Motor neuron (in vitro differentiated cells): ENCODE results near the gene SLC9A8. TPM values are rescaled to one million over a fixed set of nuclear protein-coding genes. Genes with fewer than 3 reads are reported as not detected.
A peak's percentile ranks its signal among the peaks of the same experiment; 100 is the strongest.
"Not testable (repeated sequence)": the region's sequence is repeated elsewhere in the genome, so short reads cannot be mapped to it uniquely, and the experiment has no call there.

Source experiments
- ATAC-seq, 8 experiments: fragments of 200-7000 bp; cut with Tn5 transposase; replicated peaks in 6 of 8; 2 replicates each; pipeline ENCODE4 v1.8.0; 2021; ENCODE audit warnings: mild to moderate bottlenecking in 8 of 8, moderate library complexity in 8 of 8
- H3K27ac ChIP-seq, 2 donors: fragments of 250-450 bp; sonication (Bioruptor Pico); 2 replicates each; pipeline ENCODE4 v1.9.0; 2021; ENCODE audit warnings: antibody characterized with exemption in 2 of 2, mild to moderate bottlenecking in 2 of 2, moderate library complexity in 1 of 2
- H3K4me1 ChIP-seq, 2 donors: fragments of 250-450 bp; sonication (Bioruptor Pico); replicated peaks in 1 of 2; 2 replicates each; pipeline ENCODE4 v1.6.1; 2021; ENCODE audit warnings: antibody characterized with exemption in 2 of 2, mild to moderate bottlenecking in 2 of 2, moderate library complexity in 1 of 2
- H3K4me3 ChIP-seq, 5 donors: fragments of 250-450 bp; sonication (Bioruptor Pico); 2 replicates each; pipeline ENCODE4 v1.9.0; 2021; ENCODE audit warnings: antibody characterized with exemption in 5 of 5, mild to moderate bottlenecking in 5 of 5, moderate library complexity in 4 of 5
- WGBS, 10 experiments: fragments of 450-650 bp; shearing (Covaris generic); methylation state at CpG; one replicate each; pipeline ENCODE4 v1.0.0; 2022; 5-methylcytosine and 5-hydroxymethylcytosine counted together
- in situ Hi-C, 9 experiments: fragments of 400-800 bp; cut with MboI; loops; one replicate each; pipeline ENCODE4 v1.15.0; 2021; ENCODE audit warnings: low sequenced_read_pairs in 9 of 9, low pct_unique_long_range_greater_than_20kb in 2 of 9; ENCODE audit not compliant: unreplicated experiment in 9 of 9
- total RNA-seq, 8 experiments: library from RNA; unstranded; fragments of 300-600 nt; gene quantifications; 2 replicates each; pipeline versions ENCODE4 v1.2.3 to v1.2.4, GENCODE V29; 2022

SLC9A8 gene
- total RNA-seq, 8 experiments from 2014 or later: 3.7 to 15.5 (median 7.1) TPM

DNA sequence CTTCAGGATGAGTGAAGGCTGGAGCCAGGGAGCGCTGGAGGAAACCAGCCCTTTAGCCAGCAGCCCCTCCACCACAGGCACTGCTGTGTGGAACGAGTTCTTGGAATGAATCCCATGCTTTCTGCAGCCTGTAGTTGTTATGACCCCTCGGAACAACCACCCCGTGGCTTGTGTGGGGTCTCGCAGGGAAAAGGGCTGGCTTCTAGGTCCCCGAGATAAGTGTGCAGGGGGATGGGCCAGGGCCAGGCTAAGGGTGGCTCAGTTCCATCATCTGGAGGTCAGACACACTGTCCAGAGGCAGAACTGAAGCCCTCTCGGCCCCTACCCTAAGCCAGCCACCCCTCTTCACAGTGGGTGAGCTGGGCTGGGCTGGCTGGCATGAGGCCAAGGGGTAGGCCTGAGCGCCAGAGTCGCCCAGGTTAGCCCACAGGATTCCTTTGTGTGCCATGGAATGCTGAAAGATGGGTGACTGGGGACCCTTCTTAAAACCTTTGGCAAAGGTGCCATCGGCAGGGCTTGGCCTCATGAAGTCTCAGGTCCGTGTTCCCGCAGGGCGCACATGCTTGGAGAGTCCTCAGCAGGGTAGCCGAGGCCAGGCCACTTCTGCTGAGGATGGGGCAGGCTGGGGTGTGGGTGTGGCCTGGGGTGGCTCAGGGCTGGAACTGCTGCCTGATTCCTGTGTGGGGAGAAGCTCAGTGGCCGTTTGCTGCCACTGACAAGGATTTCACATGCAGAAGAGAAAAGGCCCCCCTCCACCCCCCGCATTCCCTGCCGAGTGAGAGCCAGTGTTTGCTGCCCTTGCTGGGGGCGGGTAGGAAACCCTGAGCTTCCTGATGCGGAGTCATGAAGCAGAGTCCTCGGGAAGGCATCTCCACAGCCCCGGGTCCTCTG is 78.1 kb downstream of the SLC9A8 start:
- Histone ChIP-seq H3K4me3 (no peak overlapping the region), H3K4me1 (peaks cover 44 to 56% of the 10 kb centered on the region in 2 donors), H3K27ac (peak overlapping the region; percentile 36 to 43)
- 20 to 100% (median 65%) methylated on average over 1 to 5 of the region's 21 CpGs; no CpG with 5 or more reads in 2 of the 10 experiments for WGBS, 10 experiments
- peak in 5 of 8 experiments; percentile 68 to 84 (median 81) for ATAC-seq
- in situ Hi-C loops: loop anchor here in 5 of 9 experiments (25.0 kb wide), 2 partner anchors 278 to 553 kb away; no protein-coding TSS in a partner anchor

DNA sequence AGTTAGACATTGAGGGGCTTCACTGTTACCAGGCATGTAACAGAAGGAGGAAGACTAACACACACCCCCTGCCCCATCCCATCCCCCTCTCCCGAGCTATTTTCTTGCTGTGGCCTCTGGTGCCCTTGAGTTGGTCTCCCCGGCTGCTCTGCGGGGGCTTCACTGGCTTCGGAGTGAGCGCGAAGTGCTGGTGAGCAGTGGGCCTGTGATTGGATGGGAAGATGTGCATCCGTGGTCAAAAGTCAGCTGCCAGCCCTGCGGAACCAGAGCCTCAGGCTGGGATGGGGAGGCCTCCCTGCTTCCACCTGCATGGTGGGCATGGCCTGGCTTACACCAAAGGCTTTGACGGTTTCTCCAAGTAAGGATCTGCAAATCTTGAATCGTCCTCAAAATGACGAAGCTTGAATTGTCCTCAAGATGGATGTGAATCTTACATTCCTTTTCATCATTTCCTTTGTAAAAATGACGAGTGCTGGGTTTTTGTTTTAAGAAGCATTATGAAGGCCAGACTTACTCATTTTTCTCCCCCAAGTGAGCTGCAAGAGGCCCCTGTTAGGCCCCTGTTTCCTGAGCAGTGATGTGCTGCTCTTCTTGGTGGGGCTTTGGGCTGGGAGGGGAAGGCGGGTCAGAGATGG is 79.0 kb downstream of the SLC9A8 start:
- in situ Hi-C loops: loop anchor here in 5 of 9 experiments (25.0 kb wide), 2 partner anchors 279 to 554 kb away; no protein-coding TSS in a partner anchor
- peak in 2 of 8 experiments; percentile 1 to 2 for ATAC-seq
- WGBS, 10 experiments: 40 to 100% (median 73%) methylated on average over 1 to 4 of the region's 13 CpGs; no CpG with 5 or more reads in 4 of the 10 experiments

DNA sequence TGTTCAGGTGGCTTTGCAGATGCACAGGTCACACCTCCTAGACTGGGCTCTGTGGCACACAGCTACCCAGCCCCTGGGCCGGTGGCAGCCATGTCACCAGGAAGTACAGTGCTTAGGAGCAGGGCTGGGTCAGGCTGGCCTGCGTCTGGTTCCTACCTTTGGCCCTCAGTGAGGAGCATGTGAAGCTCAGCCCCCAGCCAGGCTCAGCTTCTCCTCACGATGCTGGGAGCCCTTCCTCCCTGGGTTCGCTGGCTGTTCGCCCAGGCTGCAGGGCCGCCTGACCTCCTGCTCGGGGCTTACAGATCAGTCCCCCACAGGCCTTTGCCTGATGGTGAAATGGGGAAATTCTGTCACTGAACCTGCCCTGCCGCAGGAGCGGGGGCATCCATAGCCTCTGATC is 79.6 kb downstream of the SLC9A8 start:
- Histone ChIP-seq H3K4me3 (no peak overlapping the region), H3K27ac (peak overlapping the region in 1 of 2 donors; percentile 37), H3K4me1 (peaks cover 44 to 51% of the 10 kb centered on the region in 2 donors)
- no peak for ATAC-seq
- WGBS, 10 experiments: 67 to 87% (median 80%) methylated on average over 1 to 3 of the region's 9 CpGs; no CpG with 5 or more reads in 7 of the 10 experiments
- in situ Hi-C loops: loop anchor here in 5 of 9 experiments (25.0 kb wide), 2 partner anchors 280 to 555 kb away; no protein-coding TSS in a partner anchor

More for the DNA sequence above, 79.0 kb downstream of the SLC9A8 start:
- H3K27ac ChIP-seq: peak overlapping the region; percentile 36 to 43
- peaks cover 44 to 56% of the 10 kb centered on the region in 2 donors for H3K4me1 ChIP-seq
- H3K4me3 ChIP-seq: no peak overlapping the region

DNA sequence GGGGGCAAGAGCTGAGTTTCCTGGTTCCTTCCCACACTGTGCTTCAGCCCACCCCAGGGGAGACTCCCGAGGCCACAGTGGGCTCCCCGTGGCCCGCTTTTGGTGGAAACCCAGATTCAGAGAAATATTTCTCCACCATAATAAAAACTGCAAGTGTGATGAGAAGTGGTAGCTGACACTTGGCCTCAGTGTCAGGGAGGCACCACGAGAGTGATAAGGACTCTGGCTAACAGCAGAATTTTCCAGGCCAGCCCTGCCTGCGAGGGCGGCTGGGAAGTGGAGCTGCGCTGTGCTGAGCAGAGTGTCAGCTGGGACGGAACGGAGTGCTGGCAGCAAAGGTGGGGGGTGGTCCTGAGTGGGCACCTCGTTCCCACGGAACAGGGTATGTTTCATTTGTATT is 80.2 kb downstream of the SLC9A8 start:
- 20 to 95% (median 91%) methylated on average over 1 to 11 of the region's 11 CpGs; no CpG with 5 or more reads in 3 of the 10 experiments for WGBS, 10 experiments
- no peak overlapping the region for H3K4me3 ChIP-seq
- in situ Hi-C loops: loop anchor here in 5 of 9 experiments (25.0 kb wide), 2 partner anchors 281 to 556 kb away; no protein-coding TSS in a partner anchor
- peaks cover 42 to 46% of the 10 kb centered on the region in 2 donors for H3K4me1 ChIP-seq
- ATAC-seq: peak in 2 of 8 experiments; percentile 19 to 22
- no peak overlapping the region for H3K27ac ChIP-seq

DNA sequence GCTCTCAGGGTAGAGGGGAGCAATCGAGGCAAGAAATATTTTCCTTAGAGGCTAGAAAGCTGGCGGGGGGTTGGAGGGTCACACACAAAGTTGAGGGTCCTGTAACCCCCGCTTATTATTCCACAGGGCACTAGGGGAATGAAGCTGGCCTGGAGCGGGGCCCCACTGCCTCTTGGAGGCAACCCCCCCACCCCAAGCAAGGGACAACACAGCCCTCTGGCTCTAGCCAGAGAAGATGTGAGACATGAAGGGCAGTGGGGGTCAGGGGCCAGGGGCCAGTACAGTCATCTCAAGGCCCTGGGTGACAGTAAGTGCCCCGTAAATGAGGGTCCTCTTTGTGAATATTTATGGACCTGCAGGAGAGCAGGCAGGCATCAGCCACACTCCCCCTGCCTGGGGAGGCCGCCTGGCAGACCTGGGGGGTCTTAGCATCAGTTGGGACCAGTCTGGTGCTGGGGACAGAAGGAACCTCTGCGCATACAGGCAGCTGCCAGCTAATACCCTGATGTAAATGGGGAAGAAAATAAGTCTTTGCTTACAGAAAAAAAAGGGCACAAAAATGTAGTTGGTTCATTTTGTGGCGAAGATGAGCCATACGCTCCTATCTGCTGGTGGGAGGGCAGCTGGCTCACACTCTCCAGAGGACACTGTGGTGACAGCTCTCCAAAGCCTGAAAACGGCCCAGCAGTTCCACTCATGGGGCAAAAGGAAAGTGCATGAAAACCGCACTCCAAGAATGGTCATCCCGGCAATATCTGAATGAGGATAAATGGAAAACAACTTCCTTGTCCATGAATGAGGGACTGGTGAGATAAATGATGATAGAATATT is 80.8 kb downstream of the SLC9A8 start:
- ATAC-seq: no peak
- in situ Hi-C loops: loop anchor here in 5 of 9 experiments (25.0 kb wide), 2 partner anchors 281 to 556 kb away; no protein-coding TSS in a partner anchor
- H3K27ac ChIP-seq: no peak overlapping the region
- H3K4me3 ChIP-seq: no peak overlapping the region
- 36 to 90% (median 70%) methylated on average over 2 to 9 of the region's 12 CpGs; no CpG with 5 or more reads in 1 of the 10 experiments for WGBS, 10 experiments
- peaks cover 38 to 42% of the 10 kb centered on the region in 2 donors for H3K4me1 ChIP-seq

DNA sequence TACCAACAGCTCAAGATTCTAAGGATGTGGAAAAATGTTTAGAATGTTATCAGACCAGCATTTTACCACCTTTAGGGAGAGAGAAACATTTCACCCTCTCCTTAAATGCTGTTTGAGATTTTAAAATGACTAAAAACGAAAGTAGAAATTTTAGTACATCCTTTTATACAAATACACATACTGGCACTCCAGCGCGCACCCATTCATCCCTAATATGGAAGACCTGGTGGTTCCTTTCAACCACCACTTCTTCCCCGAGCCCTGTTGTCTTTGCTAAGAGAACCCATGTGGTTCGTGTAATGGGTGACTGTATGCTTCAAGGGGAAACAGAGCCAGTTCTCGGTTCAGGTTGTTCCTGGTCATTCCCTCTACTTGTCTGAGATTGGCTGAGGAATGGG is 81.4 kb downstream of the SLC9A8 start:
- WGBS, 10 experiments: 43 to 92% (median 84%) methylated on average over 3 to 6 of the region's 6 CpGs; no CpG with 5 or more reads in 2 of the 10 experiments
- Histone ChIP-seq H3K27ac (no peak overlapping the region), H3K4me1 (peaks cover 33 to 37% of the 10 kb centered on the region in 2 donors), H3K4me3 (no peak overlapping the region)
- in situ Hi-C loops: loop anchor here in 5 of 9 experiments (25.0 kb wide), 2 partner anchors 282 to 557 kb away; no protein-coding TSS in a partner anchor
- ATAC-seq: no peak

DNA sequence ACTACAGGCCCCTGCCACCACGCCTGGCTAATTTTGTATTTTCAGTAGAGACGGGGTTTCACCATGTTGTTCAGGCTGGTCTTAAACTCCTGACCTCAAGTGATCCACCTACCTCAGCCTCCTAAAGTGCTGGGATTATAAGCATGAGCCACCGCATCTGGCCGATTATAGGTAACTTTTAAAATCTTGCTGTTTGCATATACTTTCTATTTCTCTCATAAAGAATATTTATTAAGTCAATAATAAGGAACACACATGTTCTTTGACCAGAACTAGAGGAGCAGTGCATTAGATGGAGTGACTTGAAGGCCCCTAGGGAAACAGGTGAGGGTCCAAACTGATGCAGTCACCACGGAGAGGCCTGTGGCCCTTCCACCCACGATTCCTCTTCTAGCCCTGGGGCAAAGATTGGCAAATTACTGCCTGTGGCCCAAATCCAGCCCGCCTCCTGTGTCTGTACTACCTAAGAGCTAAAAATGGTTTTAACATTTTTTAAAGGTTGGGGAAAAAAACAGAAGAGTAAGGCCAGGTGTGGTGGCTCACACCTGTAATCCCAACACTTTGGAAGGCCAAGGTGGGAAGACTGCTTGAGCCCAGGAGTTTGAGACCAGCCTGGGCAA is 83.0 kb downstream of the SLC9A8 start:
- 80 to 100% (median 90%) methylated on average over 1 to 5 of the region's 7 CpGs; no CpG with 5 or more reads in 2 of the 10 experiments for WGBS, 10 experiments
- peaks cover 28 to 32% of the 10 kb centered on the region in 2 donors for H3K4me1 ChIP-seq
- not testable (repeated sequence) for H3K4me3 ChIP-seq, H3K27ac ChIP-seq, ATAC-seq
- in situ Hi-C loops: loop anchor here in 5 of 9 experiments (25.0 kb wide), 2 partner anchors 283 to 558 kb away; no protein-coding TSS in a partner anchor

DNA sequence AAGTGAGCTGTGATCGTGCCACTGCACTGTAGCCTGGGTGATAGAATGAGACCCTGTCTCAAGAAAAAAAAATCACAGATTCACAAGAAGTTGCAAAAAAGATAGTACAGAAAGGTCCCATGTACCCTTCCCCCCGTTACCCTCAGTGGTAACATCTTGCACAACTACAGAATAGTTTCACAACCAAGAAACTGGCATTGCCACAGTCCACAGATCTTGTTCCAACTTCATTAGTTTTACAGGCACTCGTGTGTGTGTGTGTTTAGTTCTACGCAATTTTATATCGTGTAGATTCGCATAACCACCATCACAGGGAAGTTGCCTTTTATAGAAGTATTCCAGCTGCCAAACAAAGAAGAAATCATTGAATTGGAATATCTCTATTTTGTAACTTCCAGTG is 83.6 kb downstream of the SLC9A8 start:
- Histone ChIP-seq H3K4me3 (no peak overlapping the region), H3K4me1 (peaks cover 22 to 26% of the 10 kb centered on the region in 2 donors), H3K27ac (no peak overlapping the region)
- in situ Hi-C loops: loop anchor here in 5 of 9 experiments (25.0 kb wide), 2 partner anchors 284 to 559 kb away; no protein-coding TSS in a partner anchor
- WGBS, 10 experiments: 50 to 100% (median 81%) methylated on average over 1 to 6 of the region's 6 CpGs; no CpG with 5 or more reads in 2 of the 10 experiments
- ATAC-seq: no peak

DNA sequence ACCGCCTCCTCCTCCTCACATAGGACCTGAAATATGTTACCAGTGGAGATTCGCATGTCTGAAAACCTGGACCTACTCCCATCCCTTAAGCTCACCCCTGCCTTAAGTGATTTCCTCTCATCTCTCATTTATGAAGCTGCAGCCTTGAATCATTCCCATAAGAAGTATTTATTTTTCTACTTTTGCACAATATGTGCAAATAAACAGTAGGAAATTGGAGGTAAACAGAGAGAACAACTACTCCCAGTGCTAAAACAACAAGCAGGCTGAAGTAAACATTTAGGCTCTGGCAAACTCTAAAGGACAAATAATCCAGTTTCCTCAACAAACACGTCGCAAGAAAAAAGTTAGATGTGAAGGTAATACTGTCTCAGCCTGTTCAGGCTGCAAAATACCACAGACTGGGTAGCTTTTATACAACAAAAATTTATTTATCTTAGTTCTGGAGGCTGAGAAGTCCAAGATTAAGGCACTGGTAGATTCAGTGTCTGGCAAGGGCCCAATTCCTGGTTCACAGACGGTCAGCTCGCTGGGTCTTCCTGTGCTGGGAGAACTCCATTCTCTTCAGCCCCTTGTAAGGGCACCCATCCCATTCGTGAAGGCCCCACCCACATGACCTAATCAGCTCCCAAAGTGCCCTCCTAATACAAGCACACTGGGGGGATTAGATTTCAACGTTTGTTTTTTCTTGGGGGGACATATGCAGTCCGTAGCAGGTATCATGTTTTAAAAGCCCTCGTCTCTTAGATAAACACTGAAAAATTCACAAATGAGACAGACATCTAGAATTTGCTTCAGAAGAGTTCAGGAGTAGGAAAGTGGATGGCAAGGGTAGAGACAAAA is 87.1 kb downstream of the SLC9A8 start:
- no peak overlapping the region for H3K4me3 ChIP-seq
- no peak for ATAC-seq
- WGBS, 10 experiments: 67 to 94% (median 77%) methylated on average over 2 to 6 of the region's 10 CpGs
- in situ Hi-C loops: loop anchor here in 5 of 9 experiments (25.0 kb wide), 2 partner anchors 287 to 562 kb away; no protein-coding TSS in a partner anchor
- H3K27ac ChIP-seq: no peak overlapping the region
- no peaks in the 10 kb centered on the region for H3K4me1 ChIP-seq

DNA sequence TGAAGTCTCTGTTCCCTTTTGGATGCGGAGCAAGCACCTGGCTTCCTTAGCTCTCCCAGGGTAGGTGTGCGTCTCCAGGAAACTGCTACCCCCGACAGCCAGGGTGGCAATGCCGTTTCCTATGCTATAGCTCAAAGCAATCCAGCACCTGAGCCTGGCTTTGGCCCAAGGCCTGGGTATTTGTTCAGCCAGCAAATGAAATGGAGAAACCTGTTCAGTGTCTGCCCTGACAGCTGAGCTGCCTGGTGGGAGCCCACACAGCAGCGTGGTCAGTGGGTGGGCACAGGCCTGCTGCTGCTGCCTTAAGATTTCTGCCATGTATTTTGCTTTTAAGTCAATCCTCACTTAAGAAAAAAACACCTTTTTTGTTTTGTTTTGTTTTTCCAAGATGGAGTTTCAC is 89.0 kb downstream of the SLC9A8 start:
- H3K4me3 ChIP-seq: no peak overlapping the region
- H3K4me1 ChIP-seq: no peaks in the 10 kb centered on the region
- H3K27ac ChIP-seq: no peak overlapping the region
- ATAC-seq: no peak
- in situ Hi-C loops: no loop called here
- 50 to 100% (median 100%) methylated on average over 1 to 5 of the region's 5 CpGs; no CpG with 5 or more reads in 2 of the 10 experiments for WGBS, 10 experiments
